HEK293T (cell line): Measurements from ENCODE around the gene DCAF8.

ENCODE experiments used
- ARNT ChIP-seq: fragments of 450-650 bp; IDR thresholded peaks from 2 replicates; pipeline ENCODE4 v1.6.1; 2017; ENCODE audit warnings: mild to moderate bottlenecking
- BHLHE40 ChIP-seq: fragments of 450-650 bp; IDR thresholded peaks from 2 replicates; pipeline ENCODE4 v1.6.1; 2016; ENCODE audit warnings: mild to moderate bottlenecking, moderate library complexity, borderline replicate concordance
- ELF4 ChIP-seq: fragments of 450-650 bp; IDR thresholded peaks from 2 replicates; pipeline ENCODE4 v1.6.1; 2017; ENCODE audit warnings: antibody characterized with exemption
- FOXK2 ChIP-seq: fragments of 450-650 bp; IDR thresholded peaks from 2 replicates; pipeline ENCODE4 v1.6.1; 2016; ENCODE audit warnings: mild to moderate bottlenecking
- FOXM1 ChIP-seq: fragments of 450-650 bp; IDR thresholded peaks from 2 replicates; pipeline ENCODE4 v1.6.1; 2017; ENCODE audit warnings: mild to moderate bottlenecking, borderline replicate concordance
- HDGF ChIP-seq: fragments of 450-650 bp; IDR thresholded peaks from 2 replicates; pipeline ENCODE4 v1.6.1; 2017; ENCODE audit warnings: antibody characterized with exemption, borderline replicate concordance
- NFRKB ChIP-seq: fragments of 450-650 bp; IDR thresholded peaks from 2 replicates; pipeline ENCODE4 v1.6.1; 2016; ENCODE audit warnings: mild to moderate bottlenecking, moderate library complexity
- PKNOX1 ChIP-seq: fragments of 450-650 bp; IDR thresholded peaks from 2 replicates; pipeline ENCODE4 v1.6.1; 2016
- SUZ12 ChIP-seq: fragments of 450-650 bp; IDR thresholded peaks from 2 replicates; pipeline ENCODE4 v1.6.1; 2016; ENCODE audit warnings: mild to moderate bottlenecking
- TARDBP ChIP-seq: fragments of 450-650 bp; IDR thresholded peaks from 2 replicates; pipeline ENCODE4 v1.6.1; 2016

DNA sequence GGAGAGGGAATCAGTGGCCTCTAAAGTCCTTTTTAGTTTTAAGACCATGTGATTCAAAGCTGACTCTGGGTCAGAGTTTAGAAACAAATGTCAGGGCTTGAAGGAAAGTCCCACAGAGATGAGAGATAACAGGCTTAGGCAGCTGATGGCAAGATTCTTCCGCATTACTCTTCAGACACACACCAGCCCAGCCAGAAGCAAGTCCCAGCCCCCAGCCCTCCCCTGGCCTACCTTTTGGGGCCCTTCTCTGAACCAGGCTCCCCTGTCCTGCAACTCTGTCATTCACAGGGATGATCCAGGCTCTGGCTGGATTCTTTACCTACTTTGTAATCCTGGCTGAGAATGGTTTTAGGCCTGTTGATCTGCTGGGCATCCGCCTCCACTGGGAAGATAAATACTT, 85.1 kb downstream of the DCAF8 start:
- TF ChIP-seq NFRKB = no peak
- no peak for TF ChIP-seq PKNOX1
- no peak for TF ChIP-seq HDGF
- TF ChIP-seq ELF4 = no peak
- TF ChIP-seq BHLHE40 = no peak
- no peak for TF ChIP-seq FOXM1
- no peak for TF ChIP-seq SUZ12
- no peak for TF ChIP-seq FOXK2
- TF ChIP-seq ARNT = no peak
- TF ChIP-seq TARDBP = no peak
